K562 (cell line): Measurements from ENCODE around the gene SH2D3A. TPM values are rescaled to one million over a fixed set of nuclear protein-coding genes. Genes with fewer than 3 reads are reported as not detected.

ENCODE experiments used
- ATAC-seq: fragments of 200-7000 bp; cut with Tn5 transposase; 3 replicates; pipeline ENCODE4 v1.9.1; 2020; ENCODE audit warnings: moderate library complexity
- BruUV-seq: library from RNA; stranded (reverse); fragments of 400-500 nt; replicated peaks from 2 replicates; lab custom pipeline; 2021; lab: Mats Ljungman, UMichigan
- CTCF ChIA-PET: fragments of 300-600 bp; formaldehyde crosslinking; extraction: SDS; loops from one replicate; lab custom pipeline; 2021; ENCODE audit warnings: low intra/inter-chr PET ratio; lab: Yijun Ruan, JAX
- POLR2A ChIA-PET: fragments of 300-600, 350-650 bp; sonication (Branson Sonifier 250); formaldehyde crosslinking; extraction: SDS; loops from one replicate; lab custom pipeline; 2021; ENCODE audit warnings: antibody characterized with exemption, inconsistent platforms; lab: Yijun Ruan, JAX
- DNase-seq, 4 experiments: peaks; one replicate each; pipeline versions ENCODE4 v3.0.0 to v3.0.0-alpha.2; 2011 to 2018; ENCODE audit warnings: low spot score in 3 of 4, mixed read lengths in 3 of 4; ENCODE audit errors: extremely low read depth in 1 of 4
- FAIRE-seq: peaks from 2 replicates; lab custom pipeline; 2011; peaks lifted over from hg19 to GRCh38; lab: Jason Lieb, UNC
- H2AFZ ChIP-seq: 2 replicates; pipeline ENCODE4 v1.6.0; 2011; ENCODE audit warnings: low read depth, low read length, control low read depth, inconsistent platforms
- H3K27ac ChIP-seq: fragments of 200-600 bp; 3 replicates; pipeline ENCODE4 v1.8.0; 2011; ENCODE audit warnings: low read depth, mild to moderate bottlenecking, control low read depth, inconsistent platforms, low read length, moderate library complexity, mixed read lengths; ENCODE audit errors: extremely low read depth
- H3K27me3 ChIP-seq, 2 experiments: fragments of 300-600 bp in 1 of 2; 2 replicates in 1 of 2; 3 replicates in 1 of 2; pipeline versions ENCODE4 v1.6.0 to v1.8.0; 2011; ENCODE audit warnings: inconsistent platforms in 2 of 2, low read length in 2 of 2, mild to moderate bottlenecking in 1 of 2, mixed read lengths in 1 of 2, moderate library complexity in 1 of 2; ENCODE audit not compliant: control insufficient read depth in 2 of 2, insufficient read depth in 2 of 2
- H3K36me3 ChIP-seq: fragments of 300-600 bp; 3 replicates; pipeline ENCODE4 v1.8.0; 2011; ENCODE audit warnings: mild to moderate bottlenecking, low read length, inconsistent platforms; ENCODE audit not compliant: control insufficient read depth, insufficient read depth
- H3K4me1 ChIP-seq, 2 experiments: fragments of 200-600 bp in 1 of 2; replicated peaks in 1 of 2; 2 replicates in 1 of 2; 3 replicates in 1 of 2; pipeline versions ENCODE4 v1.5.1 to v1.8.0; 2011; ENCODE audit warnings: inconsistent platforms in 2 of 2, low read length in 2 of 2, mild to moderate bottlenecking in 1 of 2, mixed read lengths in 1 of 2, moderate library complexity in 1 of 2; ENCODE audit not compliant: control insufficient read depth in 2 of 2, insufficient read depth in 2 of 2
- H3K4me2 ChIP-seq: 2 replicates; pipeline ENCODE4 v1.6.1; 2011; ENCODE audit warnings: low read length, control low read depth, inconsistent platforms, mixed read lengths; ENCODE audit not compliant: insufficient read depth
- H3K4me3 ChIP-seq: fragments of 200-600 bp; sonication (generic), shearing (Covaris generic); 2 replicates; pipeline ENCODE4 v1.5.1; 2016; ENCODE audit warnings: control low read depth, inconsistent platforms
- H3K79me2 ChIP-seq: fragments of 200-600 bp; 3 replicates; pipeline ENCODE4 v1.8.0; 2011; ENCODE audit warnings: low read length, inconsistent platforms; ENCODE audit not compliant: control insufficient read depth, insufficient read depth
- H3K9ac ChIP-seq, 2 experiments: 2 replicates each; pipeline versions ENCODE4 v1.6.0 to v1.6.1; 2011; ENCODE audit warnings: low read depth in 2 of 2, low read length in 2 of 2, control low read depth in 1 of 2, inconsistent platforms in 1 of 2, mild to moderate bottlenecking in 1 of 2, mixed read lengths in 1 of 2; ENCODE audit not compliant: insufficient read depth in 1 of 2
- H3K9me1 ChIP-seq: one replicate; pipeline ENCODE4 v1.6.0; 2011; ENCODE audit warnings: inconsistent platforms, mild to moderate bottlenecking, low read length, moderate library complexity; ENCODE audit not compliant: control insufficient read depth, insufficient read depth
- H3K9me3 ChIP-seq: replicated peaks from 2 replicates; pipeline ENCODE4 v1.5.1; 2011; ENCODE audit warnings: low read depth, low read length, inconsistent platforms; ENCODE audit not compliant: control insufficient read depth, insufficient read depth
- H4K20me1 ChIP-seq: replicated peaks from 2 replicates; pipeline ENCODE4 v1.6.1; 2011; ENCODE audit warnings: low read length, inconsistent platforms, mixed read lengths; ENCODE audit not compliant: control insufficient read depth, insufficient read depth
- ATF1 ChIP-seq, 2 experiments: fragments of 450-650 bp in 1 of 2; IDR thresholded peaks; 2 replicates each; pipeline ENCODE4 v1.6.1; 2016; ENCODE audit warnings: missing compliant biosample characterization in 1 of 2, missing genetic modification characterization in 1 of 2
- CBX3 ChIP-seq, 2 experiments: IDR thresholded peaks; 1 replicate in 1 of 2; 2 replicates in 1 of 2; pipeline ENCODE4 v1.6.1; 2012; ENCODE audit warnings: inconsistent platforms in 2 of 2, low read length in 2 of 2, borderline replicate concordance in 1 of 2, control low read depth in 1 of 2
- EGR1 ChIP-seq: fragments of 450-650 bp; conservative IDR thresholded peaks from 2 replicates; pipeline ENCODE4 v1.6.1; 2017; ENCODE audit warnings: mild to moderate bottlenecking
- EHMT2 ChIP-seq: fragments of 450-650 bp; IDR thresholded peaks from 2 replicates; pipeline ENCODE4 v1.6.1; 2018; ENCODE audit warnings: antibody characterized with exemption
- ESRRB ChIP-seq: fragments of 250-450 bp; sonication (Bioruptor Pico); IDR thresholded peaks from 2 replicates; pipeline ENCODE4 v1.5.0; 2020; ENCODE audit warnings: mild to moderate bottlenecking, moderate library complexity, borderline replicate concordance
- EZH2 ChIP-seq: IDR thresholded peaks from 2 replicates; pipeline ENCODE4 v1.6.1; 2012; ENCODE audit warnings: low read depth, mild to moderate bottlenecking, inconsistent platforms, low read length, borderline replicate concordance
- HDAC1 ChIP-seq, 2 experiments: fragments of 450-650 bp; IDR thresholded peaks; 2 replicates each; pipeline ENCODE4 v1.6.1; 2016 to 2017; ENCODE audit warnings: inconsistent platforms in 1 of 2, mild to moderate bottlenecking in 1 of 2, moderate library complexity in 1 of 2
- KDM4B ChIP-seq, 2 experiments: fragments of 450-650 bp in 1 of 2; sonication (generic) in 1 of 2; IDR thresholded peaks; 2 replicates each; pipeline ENCODE4 v1.6.1; 2016 to 2017; ENCODE audit warnings: borderline replicate concordance in 2 of 2, antibody characterized with exemption in 1 of 2, low read depth in 1 of 2, mild to moderate bottlenecking in 1 of 2
- KHSRP ChIP-seq: fragments of 450-650 bp; IDR thresholded peaks from 2 replicates; pipeline ENCODE4 v1.6.1; 2017
- MTA3 ChIP-seq: fragments of 450-650 bp; formaldehyde crosslinking; IDR thresholded peaks from 2 replicates; pipeline ENCODE4 v1.6.1; 2017; ENCODE audit warnings: mild to moderate bottlenecking, borderline replicate concordance
- OTX1 ChIP-seq: fragments of 450-650 bp; formaldehyde crosslinking; IDR thresholded peaks from 2 replicates; pipeline ENCODE4 v1.4.0; 2022; ENCODE audit warnings: mild to moderate bottlenecking
- SOX6 ChIP-seq: fragments of 450-650 bp; IDR thresholded peaks from 2 replicates; pipeline ENCODE4 v1.6.1; 2014; ENCODE audit warnings: mild to moderate bottlenecking
- SP1 ChIP-seq: sonication (generic); formaldehyde crosslinking; IDR thresholded peaks from 2 replicates; pipeline ENCODE4 v1.8.1; 2022; ENCODE audit warnings: mild to moderate bottlenecking, missing genetic modification reagents
- TCF7L2 ChIP-seq: fragments of 150-350 bp; IDR thresholded peaks from 2 replicates; pipeline ENCODE4 v1.6.1; 2016; ENCODE audit warnings: low read depth, mild to moderate bottlenecking, low read length, moderate library complexity
- ZNF76 ChIP-seq: fragments of 250-450 bp; sonication (Bioruptor Pico); IDR thresholded peaks from 2 replicates; pipeline ENCODE4 v1.4.0; 2020; ENCODE audit warnings: mild to moderate bottlenecking, moderate library complexity, borderline replicate concordance
- WGBS: fragments of 100-300 bp; shearing (Covaris generic); methylation state at CpG from one replicate; pipeline ENCODE4 v1.1.6; 2016; ENCODE audit warnings: low coverage, mixed read lengths; ENCODE audit not compliant: insufficient coverage; ENCODE audit errors: missing lambda C conversion rate; 5-methylcytosine and 5-hydroxymethylcytosine counted together
- in situ Hi-C: fragments of 300-500 bp; cut with MboI; formaldehyde crosslinking; loops from 4 replicates; pipeline ENCODE4 v1.15.0; 2018; ENCODE audit warnings: inconsistent platforms, mixed read lengths
- intact Hi-C: fragments of 100-400 bp; cut with micrococcal nuclease; formaldehyde crosslinking; loops from 2 replicates; pipeline ENCODE4 v1.14.2; 2022
- polyA plus RNA-seq, 8 experiments: library from polyadenylated mRNA; depleted of rRNA in 4 of 8; stranded (reverse) in 5 of 8; unstranded in 3 of 8; fragments of >200 nt; fragmentation: Nextera tagmentation in 2 of 8; fragmentation: Illumina TruSeq in 1 of 8; extraction: Ambion mirVana in 2 of 8; extraction: Trizol in 1 of 8; gene quantifications; 2 replicates each; pipeline versions ENCODE4 v1.2.1 to v1.2.3, GENCODE V29; 2011 to 2014; ENCODE audit warnings: inconsistent platforms in 1 of 8, missing spikeins in 1 of 8
- total RNA-seq, 7 experiments: library from RNA; depleted of rRNA in 6 of 7; stranded (reverse); fragments of >200 nt in 6 of 7; fragmentation: Illumina TruSeq in 2 of 7; extraction: Trizol in 2 of 7; gene quantifications; 2 replicates each; pipeline versions ENCODE4 v1.2.1 to v1.2.3, GENCODE V29; 2011 to 2021; ENCODE audit warnings: low replicate concordance in 1 of 7
- TF ChIP-seq, protein P1 (sequence below): sonication (generic); formaldehyde crosslinking; IDR thresholded peaks from 2 replicates; pipeline ENCODE4 v1.8.1; 2023; ENCODE audit warnings: mild to moderate bottlenecking, missing genetic modification reagents, moderate library complexity
- TF ChIP-seq, protein P2 (sequence below): sonication (generic); formaldehyde crosslinking; IDR thresholded peaks from 2 replicates; pipeline ENCODE4 v1.8.0; 2022; ENCODE audit warnings: missing genetic modification reagents, mild to moderate bottlenecking, moderate library complexity, borderline replicate concordance

The SH2D3A gene
- total and polyA plus RNA-seq, 9 of the 15 experiments (the other 6 are each of a cell fraction or from before 2014, with no cell fraction given): 0.75 to 26.3 (median 8.9) TPM

DNA sequence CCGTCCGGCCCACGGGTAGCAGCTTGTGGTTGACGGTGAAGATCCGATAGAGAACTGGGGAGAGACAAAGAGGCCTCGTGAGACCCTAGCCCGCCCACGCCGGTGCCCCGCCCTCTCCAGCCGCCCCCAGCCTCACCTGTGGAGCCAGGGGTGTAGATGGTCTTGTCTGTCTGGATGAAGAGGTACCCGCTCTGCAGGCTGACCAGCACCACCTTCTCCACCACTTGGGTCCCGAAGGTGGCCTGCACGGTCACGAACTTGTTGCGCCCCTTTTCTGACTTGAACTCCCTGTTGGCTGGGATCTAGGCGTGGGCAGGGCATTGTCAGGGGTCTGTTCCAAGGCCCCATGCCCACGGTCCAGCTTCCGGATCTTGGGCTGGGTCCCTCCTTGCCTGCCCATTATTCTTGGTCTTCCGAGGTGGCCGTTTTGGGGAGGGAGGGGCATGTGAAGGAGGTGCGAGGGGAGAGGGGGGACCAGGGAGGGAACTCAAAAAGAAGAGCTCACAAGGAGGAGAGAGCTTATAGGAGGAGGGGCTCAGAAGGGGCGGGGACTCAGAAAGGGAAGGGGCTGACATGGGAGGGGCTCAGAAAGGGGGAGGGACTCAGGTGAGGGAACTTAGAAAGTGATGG lies 49.0 kb downstream of the SH2D3A start (continued):
- TF ChIP-seq EZH2 (no peak), CBX3 (IDR thresholded peaks at IDR 0.05; ENCODE audit: borderline replicate concordance in 1 of 2, low read length in 2 of 2) (no peak), HDAC1 (IDR thresholded peaks at IDR 0.05) (peak in 1 of 2 experiments; percentile 37; a peak in 1 of 4 replicates), ESRRB (CRISPR knock-in tag) (no peak), ZNF76 (CRISPR knock-in tag) (no peak), KHSRP (no peak), TCF7L2 (no peak), EGR1 (peak; percentile 72)

DNA sequence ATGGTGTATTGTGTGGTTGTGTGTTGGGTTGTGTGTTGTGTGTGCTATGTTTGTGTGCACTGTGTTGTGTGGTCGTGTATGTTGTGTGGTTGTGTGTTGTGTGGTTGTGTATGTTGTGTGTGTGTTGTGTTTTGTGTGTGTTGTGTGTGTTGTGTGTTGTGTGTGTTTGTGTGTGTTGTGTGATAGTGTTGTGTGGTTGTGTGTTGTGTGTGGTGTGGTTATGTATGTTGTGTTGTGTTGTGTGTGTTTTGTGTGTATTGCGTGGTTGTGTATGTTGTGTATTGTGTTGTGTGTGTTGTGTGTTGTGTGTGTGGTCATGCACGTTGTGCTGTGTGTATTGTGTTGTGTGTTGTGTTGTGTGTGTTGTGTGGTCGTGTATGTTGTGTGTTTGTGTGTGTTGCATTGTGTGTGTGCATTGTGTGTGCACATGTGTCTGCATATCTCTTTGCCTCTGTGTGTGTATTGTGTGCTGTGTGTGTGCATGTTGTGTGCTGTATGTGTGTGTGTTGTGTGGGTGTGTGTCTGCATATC lies 49.7 kb downstream of the SH2D3A start:
- Histone ChIP-seq H3K4me3 (0 out of 2 replicates have a peak overlapping the region, but pooled peaks have one; percentile 37), H2AFZ (peak overlapping the region; percentile 96), H4K20me1 (no peaks in the 10 kb centered on the region), H3K4me2 (peak overlapping the region; percentile 77), H3K4me1 (peaks cover 36% of the 10 kb centered on the region in 2 experiments), H3K36me3 (no peaks in the 10 kb centered on the region), H3K79me2 (no peaks in the 10 kb centered on the region), H3K9ac (no peak overlapping the region), H3K9me1 (no peaks in the 10 kb centered on the region), H3K9me3 (no peaks in the 10 kb centered on the region), H3K27ac (no peak overlapping the region; the same call in 1 of the 3 replicates), H3K27me3 (peaks cover 0 to 3% of the 10 kb centered on the region in 2 experiments; a peak in 2 of 5 replicates)
- ChIA-PET POLR2A (interaction anchor here (0.6 kb wide), 1 partner anchor 523 kb away, joined by 4 read pairs; no protein-coding TSS in a partner anchor), CTCF (interaction anchor here (1.0 to 1.8 kb wide), 2 partner anchors 85 to 145 kb away, joined by 3 to 6 read pairs; no protein-coding TSS in a partner anchor)
- in situ Hi-C loops (no loop called here), intact Hi-C loops (no loop called here)
- peak; percentile 94 for FAIRE-seq
- ATAC-seq: no peak
- no TSS peak for BruUV-seq
- DNase-seq: no peak
- 21% methylated on average over 4 of the region's 4 CpGs for WGBS
- TF ChIP-seq EHMT2 (peak; percentile 89), SP1 (CRISPR knock-in tag) (peak; percentile 98), SOX6 (no peak), ATF1 (CRISPR knock-in tag; IDR thresholded peaks at IDR 0.05) (no peak), ATF1 (tag; IDR thresholded peaks at IDR 0.05) (peak; percentile 56; the same call in 1 of the 2 replicates), KDM4B (IDR thresholded peaks at IDR 0.05; ENCODE audit: borderline replicate concordance in 2 of 2, low read depth in 1 of 2) (no peak), OTX1 (CRISPR knock-in tag) (peak; percentile 84), MTA3 (no peak)
- TF ChIP-seq, protein P1, sequence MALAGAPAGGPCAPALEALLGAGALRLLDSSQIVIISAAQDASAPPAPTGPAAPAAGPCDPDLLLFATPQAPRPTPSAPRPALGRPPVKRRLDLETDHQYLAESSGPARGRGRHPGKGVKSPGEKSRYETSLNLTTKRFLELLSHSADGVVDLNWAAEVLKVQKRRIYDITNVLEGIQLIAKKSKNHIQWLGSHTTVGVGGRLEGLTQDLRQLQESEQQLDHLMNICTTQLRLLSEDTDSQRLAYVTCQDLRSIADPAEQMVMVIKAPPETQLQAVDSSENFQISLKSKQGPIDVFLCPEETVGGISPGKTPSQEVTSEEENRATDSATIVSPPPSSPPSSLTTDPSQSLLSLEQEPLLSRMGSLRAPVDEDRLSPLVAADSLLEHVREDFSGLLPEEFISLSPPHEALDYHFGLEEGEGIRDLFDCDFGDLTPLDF (CRISPR knock-in tag): peak; percentile 78; the same call in 1 of the 2 replicates
- TF ChIP-seq, protein P2, sequence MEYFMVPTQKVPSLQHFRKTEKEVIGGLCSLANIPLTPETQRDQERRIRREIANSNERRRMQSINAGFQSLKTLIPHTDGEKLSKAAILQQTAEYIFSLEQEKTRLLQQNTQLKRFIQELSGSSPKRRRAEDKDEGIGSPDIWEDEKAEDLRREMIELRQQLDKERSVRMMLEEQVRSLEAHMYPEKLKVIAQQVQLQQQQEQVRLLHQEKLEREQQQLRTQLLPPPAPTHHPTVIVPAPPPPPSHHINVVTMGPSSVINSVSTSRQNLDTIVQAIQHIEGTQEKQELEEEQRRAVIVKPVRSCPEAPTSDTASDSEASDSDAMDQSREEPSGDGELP: 0 out of 2 replicates have a peak, but pooled peaks have one; percentile 47
